ENCODE data around the gene CBFA2T2. TPM values are rescaled to one million over a fixed set of nuclear protein-coding genes. Genes with fewer than 3 reads are reported as not detected.

The CBFA2T2 gene
- total RNA-seq, 3 donors from 2014 or later (not counting 1 experiment from before 2014, with no cell fraction given), result 16.5 to 27.5 (median 18.5) TPM

GRCh38 chr20:33576432-33577125, 86.7 kb downstream of the CBFA2T2 start:
- no peaks in the 10 kb centered on the region for H3K27me3 ChIP-seq (ENCODE audit: control insufficient read depth, insufficient read depth, low read length)
- no peaks in the 10 kb centered on the region for H3K36me3 Mint-ChIP-seq
- H3K9me3 Mint-ChIP-seq, result no peaks in the 10 kb centered on the region
- ATAC-seq, result no peak
- intact Hi-C loops (cut with micrococcal nuclease), result no loop called here
- no peaks in the 10 kb centered on the region for H3K4me1 ChIP-seq (ENCODE audit: control insufficient read depth, insufficient read depth, low read length)
- no peak for DNase-seq
- H3K4me3 Mint-ChIP-seq, result no peak overlapping the region
- 89% methylated on average over 4 of the region's 4 CpGs for WGBS (ENCODE audit: insufficient coverage)
- H3K36me3 ChIP-seq (ENCODE audit: control insufficient read depth, insufficient read depth, low read length), result no peaks in the 10 kb centered on the region
- H3K27me3 Mint-ChIP-seq (ENCODE audit: low read depth in 2 of 2), result no peaks in the 10 kb centered on the region
- H3K4me3 ChIP-seq (ENCODE audit: low read length), result no peak overlapping the region
- no peak for TF ChIP-seq CTCF (IDR thresholded peaks at IDR 0.05)
- H3K4me1 Mint-ChIP-seq, result peaks cover 8 to 15% of the 10 kb centered on the region in 2 donors
- no peak overlapping the region for H3K27ac ChIP-seq (ENCODE audit: low read length)
- no peaks in the 10 kb centered on the region for H3K9me3 ChIP-seq (ENCODE audit: control insufficient read depth, insufficient read depth, low read length)
- H3K27ac Mint-ChIP-seq, result no peak overlapping the region

- H3K4me3 Mint-ChIP-seq, result no peak overlapping the region
- WGBS (ENCODE audit: insufficient coverage), result 100% methylated on average over 1 of the region's 1 CpG
- H3K4me1 ChIP-seq (ENCODE audit: control insufficient read depth, insufficient read depth, low read length), result no peaks in the 10 kb centered on the region
- no peak overlapping the region for H3K27ac ChIP-seq (ENCODE audit: low read length)
- no peak overlapping the region for H3K4me3 ChIP-seq (ENCODE audit: low read length)
- no peak overlapping the region for H3K27ac Mint-ChIP-seq
- TF ChIP-seq CTCF (IDR thresholded peaks at IDR 0.05), result no peak
- ATAC-seq (no peak), DNase-seq (no peak)
- intact Hi-C loops (cut with micrococcal nuclease), result no loop called here
- no peaks in the 10 kb centered on the region for H3K9me3 ChIP-seq (ENCODE audit: control insufficient read depth, insufficient read depth, low read length)
- H3K36me3 ChIP-seq (ENCODE audit: control insufficient read depth, insufficient read depth, low read length), result no peaks in the 10 kb centered on the region
- H3K36me3 Mint-ChIP-seq, result no peaks in the 10 kb centered on the region
- H3K4me1 Mint-ChIP-seq, result peaks cover 6 to 12% of the 10 kb centered on the region in 2 donors
- no peaks in the 10 kb centered on the region for H3K9me3 Mint-ChIP-seq
- no peaks in the 10 kb centered on the region for H3K27me3 ChIP-seq (ENCODE audit: control insufficient read depth, insufficient read depth, low read length)
- no peaks in the 10 kb centered on the region for H3K27me3 Mint-ChIP-seq (ENCODE audit: low read depth in 2 of 2)
Measured at GRCh38 chr20:33578510-33578909, 88.6 kb downstream of the CBFA2T2 start.

GRCh38 chr20:33583143-33583542, 93.2 kb downstream of the CBFA2T2 start:
- ATAC-seq (no peak), DNase-seq (no peak)
- Mint-ChIP-seq H3K4me1 (peaks cover 6 to 12% of the 10 kb centered on the region in 2 donors), H3K9me3 (no peaks in the 10 kb centered on the region), H3K4me3 (no peak overlapping the region), H3K27ac (no peak overlapping the region), H3K36me3 (no peaks in the 10 kb centered on the region), H3K27me3 (ENCODE audit: low read depth in 2 of 2) (no peaks in the 10 kb centered on the region)
- no peaks in the 10 kb centered on the region for H3K27me3 ChIP-seq (ENCODE audit: control insufficient read depth, insufficient read depth, low read length)
- 80% methylated on average over 1 of the region's 2 CpGs for WGBS (ENCODE audit: insufficient coverage)
- H3K9me3 ChIP-seq (ENCODE audit: control insufficient read depth, insufficient read depth, low read length), result no peaks in the 10 kb centered on the region
- no peak for TF ChIP-seq CTCF (IDR thresholded peaks at IDR 0.05)
- no peak overlapping the region for H3K27ac ChIP-seq (ENCODE audit: low read length)
- H3K36me3 ChIP-seq (ENCODE audit: control insufficient read depth, insufficient read depth, low read length), result no peaks in the 10 kb centered on the region
- no peaks in the 10 kb centered on the region for H3K4me1 ChIP-seq (ENCODE audit: control insufficient read depth, insufficient read depth, low read length)
- intact Hi-C loops (cut with micrococcal nuclease), result no loop called here
- H3K4me3 ChIP-seq (ENCODE audit: low read length), result no peak overlapping the region

- no peaks in the 10 kb centered on the region for H3K4me1 ChIP-seq (ENCODE audit: control insufficient read depth, insufficient read depth, low read length)
- no peak overlapping the region for H3K27ac Mint-ChIP-seq
- no peak for TF ChIP-seq CTCF (IDR thresholded peaks at IDR 0.05)
- WGBS (ENCODE audit: insufficient coverage), result 89% methylated on average over 1 of the region's 3 CpGs
- no peaks in the 10 kb centered on the region for H3K9me3 ChIP-seq (ENCODE audit: control insufficient read depth, insufficient read depth, low read length)
- no peaks in the 10 kb centered on the region for H3K27me3 ChIP-seq (ENCODE audit: control insufficient read depth, insufficient read depth, low read length)
- H3K9me3 Mint-ChIP-seq, result no peaks in the 10 kb centered on the region
- DNase-seq, result no peak
- no peak overlapping the region for H3K4me3 ChIP-seq (ENCODE audit: low read length)
- no peaks in the 10 kb centered on the region for H3K36me3 Mint-ChIP-seq
- ATAC-seq, result no peak
- H3K36me3 ChIP-seq (ENCODE audit: control insufficient read depth, insufficient read depth, low read length), result no peaks in the 10 kb centered on the region
- H3K4me3 Mint-ChIP-seq, result no peak overlapping the region
- no peak overlapping the region for H3K27ac ChIP-seq (ENCODE audit: low read length)
- no peaks in the 10 kb centered on the region for H3K27me3 Mint-ChIP-seq (ENCODE audit: low read depth in 2 of 2)
- H3K4me1 Mint-ChIP-seq, result peaks cover 6 to 16% of the 10 kb centered on the region in 2 donors
- intact Hi-C loops (cut with micrococcal nuclease), result no loop called here
Measured at GRCh38 chr20:33584976-33585375, 95.1 kb downstream of the CBFA2T2 start.
